Keratinocyte (primary cell): Measurements from ENCODE around the gene KCNIP3. TPM values are rescaled to one million over a fixed set of nuclear protein-coding genes. Genes with fewer than 3 reads are reported as not detected.

Experiments
- DNase-seq: peaks from one replicate; pipeline ENCODE4 v3.0.0-alpha.2; 2011; ENCODE audit warnings: low read depth, missing footprints, low spot score
- FAIRE-seq: peaks from 2 replicates; lab custom pipeline; 2011; peaks lifted over from hg19 to GRCh38; lab: Jason Lieb, UNC
- H2AFZ ChIP-seq: 2 replicates; pipeline ENCODE4 v1.6.0; 2012; ENCODE audit warnings: low read length, control low read depth, inconsistent platforms; ENCODE audit not compliant: control insufficient read depth
- H3K27ac ChIP-seq: 2 replicates; pipeline ENCODE4 v1.5.1; 2011; ENCODE audit warnings: low read length; ENCODE audit not compliant: control insufficient read depth, insufficient read depth
- H3K27me3 ChIP-seq: 3 replicates; pipeline ENCODE4 v1.6.0; 2011; ENCODE audit warnings: low read length; ENCODE audit not compliant: control insufficient read depth, insufficient read depth; ENCODE audit errors: extremely low read depth
- H3K36me3 ChIP-seq, 2 experiments: 2 replicates in 1 of 2; 3 replicates in 1 of 2; pipeline ENCODE4 v1.5.1; 2011; ENCODE audit warnings: low read length in 2 of 2, mild to moderate bottlenecking in 1 of 2; ENCODE audit not compliant: control insufficient read depth in 2 of 2, insufficient read depth in 2 of 2; ENCODE audit errors: extremely low read depth in 1 of 2
- H3K4me1 ChIP-seq: 3 replicates; pipeline ENCODE4 v1.5.1; 2011; ENCODE audit warnings: low read length; ENCODE audit not compliant: control insufficient read depth, insufficient read depth; ENCODE audit errors: extremely low read depth
- H3K4me2 ChIP-seq: 3 replicates; pipeline ENCODE4 v1.6.0; 2011; ENCODE audit warnings: low read depth, low read length; ENCODE audit not compliant: control insufficient read depth, insufficient read depth; ENCODE audit errors: extremely low read depth
- H3K4me3 ChIP-seq, 3 experiments: fragments of 200-600 bp in 1 of 3; sonication (generic) in 1 of 3; 2 replicates in 2 of 3; 3 replicates in 1 of 3; pipeline ENCODE4 v1.5.1; 2011 to 2016; ENCODE audit warnings: low read length in 3 of 3, mild to moderate bottlenecking in 3 of 3, control low read depth in 2 of 3, inconsistent platforms in 1 of 3, low read depth in 1 of 3, mixed read lengths in 1 of 3, mixed run types in 1 of 3, moderate library complexity in 1 of 3; ENCODE audit not compliant: control insufficient read depth in 2 of 3, insufficient read depth in 2 of 3; ENCODE audit errors: extremely low read depth in 1 of 3
- H3K79me2 ChIP-seq: 2 replicates; pipeline ENCODE4 v1.6.0; 2012; ENCODE audit warnings: low read length; ENCODE audit not compliant: control insufficient read depth, insufficient read depth
- H3K9ac ChIP-seq: 3 replicates; pipeline ENCODE4 v1.6.0; 2011; ENCODE audit warnings: low read length; ENCODE audit not compliant: control insufficient read depth, insufficient read depth; ENCODE audit errors: extremely low read depth
- H3K9me1 ChIP-seq: 3 replicates; pipeline ENCODE4 v1.6.0; 2011; ENCODE audit warnings: low read length; ENCODE audit not compliant: control insufficient read depth, insufficient read depth; ENCODE audit errors: extremely low read depth
- H3K9me3 ChIP-seq: 2 replicates; pipeline ENCODE4 v1.5.1; 2012; ENCODE audit warnings: low read depth, low read length; ENCODE audit not compliant: control insufficient read depth
- H4K20me1 ChIP-seq: 3 replicates; pipeline ENCODE4 v1.6.0; 2011; ENCODE audit warnings: low read length; ENCODE audit not compliant: control insufficient read depth, insufficient read depth; ENCODE audit errors: extremely low read depth
- EZH2 ChIP-seq: IDR thresholded peaks from one replicate; pipeline ENCODE4 v1.6.1; 2012; ENCODE audit warnings: inconsistent platforms, mild to moderate bottlenecking, low read length, moderate library complexity
- dilution Hi-C: fragments of 300-500 bp; cut with MboI; formaldehyde crosslinking; loops from one replicate; pipeline ENCODE4 v1.7.0; 2020; ENCODE audit warnings: low sequenced_read_pairs; ENCODE audit not compliant: extremely low pct_ligation_motif_present
- polyA plus RNA-seq, 5 experiments: library from polyadenylated mRNA; depleted of rRNA in 3 of 5; stranded (reverse) in 3 of 5; stranded (forward) in 1 of 5; unstranded in 1 of 5; fragments of >200 nt; gene quantifications; 1 replicate in 1 of 5; 2 replicates in 3 of 5; 3 replicates in 1 of 5; pipeline versions ENCODE4 v1.2.1 to v1.2.3, GENCODE V29; 2011 to 2012; ENCODE audit warnings: missing spikeins in 2 of 5, low read depth in 1 of 5, low replicate concordance in 1 of 5
- TF ChIP-seq, protein P1 (sequence below), 3 experiments: IDR thresholded peaks in 1 of 3; conservative IDR thresholded peaks in 1 of 3; optimal IDR thresholded peaks in 1 of 3; 2 replicates in 2 of 3; 3 replicates in 1 of 3; pipeline versions ENCODE3 to v1.5.1; 2011; ENCODE audit warnings: low read length in 3 of 3, mild to moderate bottlenecking in 3 of 3, moderate library complexity in 2 of 3, control low read depth in 1 of 3, inconsistent platforms in 1 of 3; ENCODE audit not compliant: insufficient read depth in 2 of 3; ENCODE audit errors: extremely low read depth in 1 of 3

The KCNIP3 gene
- polyA plus RNA-seq, 1 donor (not counting 4 experiments of a cell fraction or from before 2014, with no cell fraction given): 0.66 TPM

DNA sequence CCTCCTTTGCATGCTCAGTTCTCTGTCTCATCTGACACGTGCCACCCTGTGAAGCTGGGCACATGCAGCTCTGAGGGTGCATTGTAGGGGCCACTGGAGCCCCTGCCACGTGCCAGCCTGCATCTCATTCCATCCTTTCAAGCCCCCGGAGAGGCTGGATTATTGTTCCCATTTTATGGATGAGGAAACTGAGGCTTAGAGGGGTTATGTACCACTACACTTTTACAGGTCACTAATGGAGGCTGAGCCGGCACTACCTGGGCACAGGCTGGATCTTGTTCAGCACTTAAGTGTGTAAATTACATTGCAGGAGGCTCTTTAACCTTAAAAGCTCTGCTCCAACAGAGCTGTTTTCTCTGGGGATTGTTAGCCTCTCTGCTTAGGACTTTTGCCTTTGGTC lies 47.5 kb downstream of the KCNIP3 start:
- Histone ChIP-seq H3K9me3 (no peaks in the 10 kb centered on the region), H3K9me1 (no peaks in the 10 kb centered on the region), H3K27ac (no peak overlapping the region), H3K4me2 (no peak overlapping the region), H3K27me3 (peaks cover 34% of the 10 kb centered on the region), H4K20me1 (no peaks in the 10 kb centered on the region), H3K79me2 (no peaks in the 10 kb centered on the region), H3K4me3 (no peak overlapping the region), H3K9ac (no peak overlapping the region), H3K36me3 (no peaks in the 10 kb centered on the region), H3K4me1 (peaks cover 16% of the 10 kb centered on the region), H2AFZ (no peak overlapping the region)
- FAIRE-seq (no peak), DNase-seq (no peak)
- dilution Hi-C loops: no loop called here
- TF ChIP-seq, protein P1, sequence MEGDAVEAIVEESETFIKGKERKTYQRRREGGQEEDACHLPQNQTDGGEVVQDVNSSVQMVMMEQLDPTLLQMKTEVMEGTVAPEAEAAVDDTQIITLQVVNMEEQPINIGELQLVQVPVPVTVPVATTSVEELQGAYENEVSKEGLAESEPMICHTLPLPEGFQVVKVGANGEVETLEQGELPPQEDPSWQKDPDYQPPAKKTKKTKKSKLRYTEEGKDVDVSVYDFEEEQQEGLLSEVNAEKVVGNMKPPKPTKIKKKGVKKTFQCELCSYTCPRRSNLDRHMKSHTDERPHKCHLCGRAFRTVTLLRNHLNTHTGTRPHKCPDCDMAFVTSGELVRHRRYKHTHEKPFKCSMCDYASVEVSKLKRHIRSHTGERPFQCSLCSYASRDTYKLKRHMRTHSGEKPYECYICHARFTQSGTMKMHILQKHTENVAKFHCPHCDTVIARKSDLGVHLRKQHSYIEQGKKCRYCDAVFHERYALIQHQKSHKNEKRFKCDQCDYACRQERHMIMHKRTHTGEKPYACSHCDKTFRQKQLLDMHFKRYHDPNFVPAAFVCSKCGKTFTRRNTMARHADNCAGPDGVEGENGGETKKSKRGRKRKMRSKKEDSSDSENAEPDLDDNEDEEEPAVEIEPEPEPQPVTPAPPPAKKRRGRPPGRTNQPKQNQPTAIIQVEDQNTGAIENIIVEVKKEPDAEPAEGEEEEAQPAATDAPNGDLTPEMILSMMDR (optimal IDR thresholded peaks at IDR 0.05 in 1 of 3, IDR thresholded peaks at IDR 0.05 in 1 of 3, conservative IDR thresholded peaks at IDR 0.05 in 1 of 3; ENCODE audit: extremely low read depth in 1 of 3, insufficient read depth in 2 of 3, low read length in 3 of 3): no peak
- no peak for TF ChIP-seq EZH2

DNA sequence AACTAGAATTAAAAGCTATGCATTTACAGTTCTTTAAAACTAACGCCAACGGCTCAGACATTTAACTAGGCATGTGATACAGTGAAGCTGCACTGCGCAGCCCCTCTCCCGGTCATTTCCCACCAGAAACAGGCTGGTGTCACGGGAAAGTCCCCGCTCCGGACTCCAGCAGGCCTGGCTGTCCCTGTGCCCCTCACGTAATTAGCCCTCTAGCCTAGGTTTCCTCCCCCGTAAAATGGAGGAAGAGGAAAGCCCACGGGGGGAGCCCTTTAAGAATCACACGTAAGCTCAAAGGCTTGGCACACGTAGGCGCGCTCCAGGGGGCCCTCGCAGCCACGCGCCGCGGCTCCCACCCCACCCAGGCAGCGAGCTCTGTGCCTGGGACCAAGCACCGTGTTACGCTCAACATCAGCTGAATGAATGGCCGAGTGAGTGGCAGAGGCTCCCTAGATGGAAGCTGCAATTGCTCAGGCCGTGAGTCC lies 48.0 kb downstream of the KCNIP3 start:
- Histone ChIP-seq H3K36me3 (no peaks in the 10 kb centered on the region), H3K79me2 (no peaks in the 10 kb centered on the region), H3K9ac (peak overlapping the region; percentile 75), H3K4me3 (peak overlapping the region; percentile 46 to 77 (median 71)), H2AFZ (peak overlapping the region; percentile 82), H3K27ac (no peak overlapping the region), H3K9me1 (no peaks in the 10 kb centered on the region), H4K20me1 (no peaks in the 10 kb centered on the region), H3K4me2 (peak overlapping the region; percentile 96), H3K9me3 (no peaks in the 10 kb centered on the region), H3K27me3 (peaks cover 38% of the 10 kb centered on the region), H3K4me1 (peaks cover 16% of the 10 kb centered on the region)
- DNase-seq (no peak), FAIRE-seq (no peak)
- TF ChIP-seq, protein P1 (optimal IDR thresholded peaks at IDR 0.05 in 1 of 3, IDR thresholded peaks at IDR 0.05 in 1 of 3, conservative IDR thresholded peaks at IDR 0.05 in 1 of 3; ENCODE audit: extremely low read depth in 1 of 3, insufficient read depth in 2 of 3, low read length in 3 of 3): no peak
- no peak for TF ChIP-seq EZH2
- dilution Hi-C loops: no loop called here
